ENCODE results near the gene LUM.

- TF ChIP-seq CTCF (IDR thresholded peaks at IDR 0.05): no peak
- no peak for TF ChIP-seq EZH2 (IDR thresholded peaks at IDR 0.05)
Observed at GRCh38 chr12:91059211-91059610, 52.1 kb downstream of the LUM start.

All from neural progenitor cell (in vitro differentiated cells).